Caco-2 (cell line): ENCODE data around the gene PPM1L. TPM values are rescaled to one million over a fixed set of nuclear protein-coding genes. Genes with fewer than 3 reads are reported as not detected.

Experiments used
- BruUV-seq: library from RNA; stranded (reverse); fragments of 400-500 nt; replicated peaks from 2 replicates; lab custom pipeline; 2021; lab: Mats Ljungman, UMichigan
- CTCF ChIA-PET: fragments of 300-600 bp; sonication (Branson Sonifier 250); formaldehyde crosslinking; loops from one replicate; lab custom pipeline; 2022; ENCODE audit warnings: antibody characterized with exemption; lab: Charles Lee
- POLR2A ChIA-PET: fragments of 300-600 bp; sonication (Branson Sonifier 250); formaldehyde crosslinking; loops from one replicate; lab custom pipeline; 2022; ENCODE audit warnings: antibody characterized with exemption; lab: Charles Lee
- DNase-seq, 2 experiments: peaks; one replicate each; pipeline versions ENCODE4 v3.0.0 to v3.0.0-alpha.2; 2020 to 2022
- H3K27me3 ChIP-seq: replicated peaks from 2 replicates; pipeline ENCODE4 v1.6.0; 2011; ENCODE audit warnings: low read length; ENCODE audit not compliant: control insufficient read depth, insufficient read depth
- H3K36me3 ChIP-seq: 2 replicates; pipeline ENCODE4 v1.5.1; 2011; ENCODE audit warnings: low read length; ENCODE audit not compliant: control insufficient read depth, insufficient read depth
- H3K4me1 ChIP-seq: fragments of 250-450 bp; sonication (Bioruptor Pico); 2 replicates; pipeline ENCODE4 v1.5.1; 2020; ENCODE audit warnings: mild to moderate bottlenecking
- H3K4me3 ChIP-seq: 2 replicates; pipeline ENCODE4 v1.5.1; 2011; ENCODE audit warnings: low read depth, mild to moderate bottlenecking, control low read depth, low read length
- H3K9me3 ChIP-seq: fragments of 250-450 bp; sonication (Bioruptor Pico); 2 replicates; pipeline ENCODE4 v1.5.1; 2020; ENCODE audit warnings: mild to moderate bottlenecking, moderate library complexity
- H3K27ac Mint-ChIP-seq: one replicate; pipeline ENCODE4 v1.8.0; 2022; ENCODE audit warnings: mixed read lengths; ENCODE audit not compliant: unreplicated experiment
- H3K27me3 Mint-ChIP-seq: one replicate; pipeline ENCODE4 v1.8.0; 2022; ENCODE audit warnings: mixed read lengths; ENCODE audit not compliant: insufficient read depth, unreplicated experiment
- H3K36me3 Mint-ChIP-seq: one replicate; pipeline ENCODE4 v1.8.0; 2022; ENCODE audit warnings: mild to moderate bottlenecking, mixed read lengths; ENCODE audit not compliant: insufficient read depth, unreplicated experiment
- H3K4me1 Mint-ChIP-seq: one replicate; pipeline ENCODE4 v1.8.0; 2022; ENCODE audit warnings: low read depth, mixed read lengths; ENCODE audit not compliant: unreplicated experiment
- H3K4me3 Mint-ChIP-seq: one replicate; pipeline ENCODE4 v1.8.0; 2022; ENCODE audit warnings: mild to moderate bottlenecking, moderate library complexity, mixed read lengths; ENCODE audit not compliant: unreplicated experiment
- H3K9me3 Mint-ChIP-seq: one replicate; pipeline ENCODE4 v1.8.0; 2022; ENCODE audit warnings: mixed read lengths; ENCODE audit not compliant: unreplicated experiment
- intact Hi-C: fragments of 100-400 bp; cut with micrococcal nuclease; formaldehyde crosslinking; loops from one replicate; pipeline ENCODE4 v1.10.0; 2022; ENCODE audit not compliant: unreplicated experiment
- total RNA-seq: library from RNA; stranded (reverse); gene quantifications from 2 replicates; pipeline ENCODE4 v1.2.3, GENCODE V29; 2022
- TF ChIP-seq, protein P1 (sequence below), 2 experiments: fragments of 200-600 bp in 1 of 2; IDR thresholded peaks; 1 replicate in 1 of 2; 2 replicates in 1 of 2; pipeline versions ENCODE4 v1.5.1 to v1.8.0; 2011 to 2022; ENCODE audit warnings: antibody characterized with exemption in 1 of 2, control low read depth in 1 of 2, inconsistent platforms in 1 of 2, low read depth in 1 of 2, low read length in 1 of 2, mild to moderate bottlenecking in 1 of 2, moderate library complexity in 1 of 2; ENCODE audit not compliant: insufficient read depth in 1 of 2, severe bottlenecking in 1 of 2, unreplicated experiment in 1 of 2

The PPM1L gene
- total RNA-seq, 1 experiment from 2014 or later: 2.0 TPM

DNA sequence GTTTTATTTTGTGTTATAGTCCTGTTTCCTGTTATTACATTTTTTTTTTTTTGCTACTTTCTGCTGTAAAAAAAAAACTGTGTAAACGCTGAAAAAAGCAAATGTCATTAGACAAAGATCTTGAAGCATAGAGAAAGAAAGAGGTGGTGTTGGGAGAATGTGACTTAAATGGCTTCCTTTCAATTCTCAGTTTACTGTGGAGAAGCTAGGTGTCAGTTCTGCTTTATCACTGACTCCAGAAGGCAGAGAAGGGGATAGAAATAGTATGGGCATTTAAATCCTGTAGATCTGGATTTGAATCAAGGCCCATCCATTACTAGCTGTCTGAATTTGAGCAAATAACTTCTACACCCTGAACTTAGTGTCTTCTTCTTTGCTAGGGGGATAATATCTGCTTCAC, 23.0 kb downstream of the PPM1L start:
- H3K36me3 ChIP-seq: no peaks in the 10 kb centered on the region
- BruUV-seq: no TSS peak
- intact Hi-C loops: no loop called here
- no peak overlapping the region for H3K4me3 ChIP-seq
- TF ChIP-seq, protein P1, sequence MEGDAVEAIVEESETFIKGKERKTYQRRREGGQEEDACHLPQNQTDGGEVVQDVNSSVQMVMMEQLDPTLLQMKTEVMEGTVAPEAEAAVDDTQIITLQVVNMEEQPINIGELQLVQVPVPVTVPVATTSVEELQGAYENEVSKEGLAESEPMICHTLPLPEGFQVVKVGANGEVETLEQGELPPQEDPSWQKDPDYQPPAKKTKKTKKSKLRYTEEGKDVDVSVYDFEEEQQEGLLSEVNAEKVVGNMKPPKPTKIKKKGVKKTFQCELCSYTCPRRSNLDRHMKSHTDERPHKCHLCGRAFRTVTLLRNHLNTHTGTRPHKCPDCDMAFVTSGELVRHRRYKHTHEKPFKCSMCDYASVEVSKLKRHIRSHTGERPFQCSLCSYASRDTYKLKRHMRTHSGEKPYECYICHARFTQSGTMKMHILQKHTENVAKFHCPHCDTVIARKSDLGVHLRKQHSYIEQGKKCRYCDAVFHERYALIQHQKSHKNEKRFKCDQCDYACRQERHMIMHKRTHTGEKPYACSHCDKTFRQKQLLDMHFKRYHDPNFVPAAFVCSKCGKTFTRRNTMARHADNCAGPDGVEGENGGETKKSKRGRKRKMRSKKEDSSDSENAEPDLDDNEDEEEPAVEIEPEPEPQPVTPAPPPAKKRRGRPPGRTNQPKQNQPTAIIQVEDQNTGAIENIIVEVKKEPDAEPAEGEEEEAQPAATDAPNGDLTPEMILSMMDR (IDR thresholded peaks at IDR 0.05; ENCODE audit: insufficient read depth in 1 of 2, low read depth in 1 of 2, low read length in 1 of 2, severe bottlenecking in 1 of 2, unreplicated experiment in 1 of 2): no peak
- no peaks in the 10 kb centered on the region for H3K9me3 ChIP-seq
- no peaks in the 10 kb centered on the region for H3K4me1 ChIP-seq
- no peaks in the 10 kb centered on the region for H3K27me3 Mint-ChIP-seq
- no peaks in the 10 kb centered on the region for H3K4me1 Mint-ChIP-seq
- H3K36me3 Mint-ChIP-seq: no peaks in the 10 kb centered on the region
- CTCF ChIA-PET: no interaction called here
- no peaks in the 10 kb centered on the region for H3K27me3 ChIP-seq
- no peaks in the 10 kb centered on the region for H3K9me3 Mint-ChIP-seq
- DNase-seq: no peak
- H3K4me3 Mint-ChIP-seq: no peak overlapping the region
- no peak overlapping the region for H3K27ac Mint-ChIP-seq
- POLR2A ChIA-PET: no interaction called here

- TF ChIP-seq, protein P1 (IDR thresholded peaks at IDR 0.05; ENCODE audit: insufficient read depth in 1 of 2, low read depth in 1 of 2, low read length in 1 of 2, severe bottlenecking in 1 of 2, unreplicated experiment in 1 of 2): no peak
- no peaks in the 10 kb centered on the region for H3K9me3 Mint-ChIP-seq
- no TSS peak for BruUV-seq
- no peaks in the 10 kb centered on the region for H3K36me3 Mint-ChIP-seq
- intact Hi-C loops: no loop called here
- POLR2A ChIA-PET: no interaction called here
- H3K4me3 ChIP-seq: no peak overlapping the region
- no peaks in the 10 kb centered on the region for H3K27me3 ChIP-seq
- DNase-seq: no peak
- CTCF ChIA-PET: no interaction called here
- H3K4me3 Mint-ChIP-seq: no peak overlapping the region
- no peaks in the 10 kb centered on the region for H3K36me3 ChIP-seq
- no peaks in the 10 kb centered on the region for H3K9me3 ChIP-seq
- peaks cover 6% of the 10 kb centered on the region for H3K4me1 ChIP-seq
- H3K27me3 Mint-ChIP-seq: no peaks in the 10 kb centered on the region
- H3K27ac Mint-ChIP-seq: no peak overlapping the region
- H3K4me1 Mint-ChIP-seq: peaks cover 7% of the 10 kb centered on the region
Measured at GRCh38 chr3:160780245-160780644, 24.2 kb downstream of the PPM1L start.

GRCh38 chr3:160781402-160781801, 25.4 kb downstream of the PPM1L start:
- CTCF ChIA-PET: no interaction called here
- DNase-seq: no peak
- Mint-ChIP-seq H3K9me3 (no peaks in the 10 kb centered on the region), H3K36me3 (no peaks in the 10 kb centered on the region), H3K4me3 (no peak overlapping the region), H3K27ac (no peak overlapping the region), H3K27me3 (no peaks in the 10 kb centered on the region), H3K4me1 (peaks cover 7% of the 10 kb centered on the region)
- intact Hi-C loops: no loop called here
- BruUV-seq: no TSS peak
- H3K4me3 ChIP-seq: no peak overlapping the region
- TF ChIP-seq, protein P1 (IDR thresholded peaks at IDR 0.05; ENCODE audit: insufficient read depth in 1 of 2, low read depth in 1 of 2, low read length in 1 of 2, severe bottlenecking in 1 of 2, unreplicated experiment in 1 of 2): no peak
- no peaks in the 10 kb centered on the region for H3K27me3 ChIP-seq
- no peaks in the 10 kb centered on the region for H3K36me3 ChIP-seq
- POLR2A ChIA-PET: no interaction called here
- no peaks in the 10 kb centered on the region for H3K9me3 ChIP-seq
- peaks cover 6% of the 10 kb centered on the region for H3K4me1 ChIP-seq
